PFSK-1 (cell line): ENCODE results near the gene CAMTA1.

Experiments used
- FOXP2 ChIP-seq: optimal IDR thresholded peaks from 2 replicates; pipeline ENCODE3; 2011; ENCODE audit warnings: borderline replicate concordance, control low read depth, inconsistent platforms; ENCODE audit not compliant: insufficient read depth; ENCODE audit errors: extremely low read length, extremely low read depth
- POLR2AphosphoS5 ChIP-seq: IDR thresholded peaks from 2 replicates; pipeline ENCODE4 v1.6.1; 2012; ENCODE audit warnings: low read depth, mild to moderate bottlenecking, control low read depth, low read length, moderate library complexity
- REST ChIP-seq, 2 experiments: IDR thresholded peaks; 2 replicates each; pipeline versions ENCODE4 v1.6.1 to v1.8.0; 2011 to 2012; ENCODE audit warnings: low read depth in 2 of 2, low read length in 2 of 2, control low read depth in 1 of 2, inconsistent platforms in 1 of 2, mild to moderate bottlenecking in 1 of 2, moderate library complexity in 1 of 2; ENCODE audit not compliant: insufficient read depth in 1 of 2
- SIN3A ChIP-seq: IDR thresholded peaks from 2 replicates; pipeline ENCODE4 v1.6.1; 2012; ENCODE audit warnings: mild to moderate bottlenecking, low read length, moderate library complexity, borderline replicate concordance; ENCODE audit not compliant: insufficient read depth
- TAF1 ChIP-seq: IDR thresholded peaks from 2 replicates; pipeline ENCODE4 v1.6.1; 2012; ENCODE audit warnings: low read length, control low read depth, borderline replicate concordance; ENCODE audit not compliant: insufficient read depth

CAMTA1 gene

GRCh38 chr1:7476402-7476801, 691.1 kb downstream of the CAMTA1 start:
- no peak for TF ChIP-seq REST (IDR thresholded peaks at IDR 0.05; ENCODE audit: insufficient read depth in 1 of 2, low read depth in 2 of 2, low read length in 2 of 2)
- TF ChIP-seq TAF1: no peak
- TF ChIP-seq SIN3A: no peak
- no peak for TF ChIP-seq POLR2AphosphoS5
- no peak for TF ChIP-seq FOXP2

DNA sequence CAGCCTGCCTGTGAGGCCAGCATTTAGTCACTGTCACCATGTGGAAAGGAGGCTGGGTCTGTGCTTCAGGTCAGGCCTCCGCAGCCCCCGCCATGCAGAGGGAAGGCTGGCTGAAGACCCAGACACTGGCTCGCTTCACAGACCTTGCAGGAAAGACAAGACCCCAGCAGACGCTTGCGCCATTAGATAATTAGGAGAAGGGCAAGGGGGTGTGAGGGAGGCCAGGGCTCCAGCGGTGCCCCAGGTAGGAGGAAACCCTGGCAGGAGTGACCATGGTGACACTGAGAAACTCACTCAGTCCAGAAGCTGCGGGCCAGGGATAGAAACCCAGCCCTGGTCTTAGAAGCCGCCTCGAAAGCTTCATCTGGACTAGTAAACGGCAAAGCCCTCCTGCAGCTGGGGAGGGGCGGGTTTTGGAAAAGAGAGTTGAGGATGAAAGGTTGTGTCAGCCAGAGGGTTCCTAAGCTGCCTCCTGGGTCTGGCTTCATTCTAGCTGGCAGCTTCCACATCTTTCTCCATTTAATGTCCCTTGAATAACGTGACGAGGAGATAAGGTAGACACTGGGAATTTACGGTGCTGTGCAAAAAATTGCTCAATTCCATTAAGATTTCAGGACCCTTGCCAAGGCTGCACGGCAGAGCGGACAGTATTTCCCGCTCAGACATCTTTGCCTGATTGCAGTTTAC, 691.8 kb downstream of the CAMTA1 start:
- no peak for TF ChIP-seq POLR2AphosphoS5
- TF ChIP-seq SIN3A: no peak
- TF ChIP-seq TAF1: no peak
- TF ChIP-seq REST (IDR thresholded peaks at IDR 0.05; ENCODE audit: insufficient read depth in 1 of 2, low read depth in 2 of 2, low read length in 2 of 2): no peak
- TF ChIP-seq FOXP2: no peak

DNA sequence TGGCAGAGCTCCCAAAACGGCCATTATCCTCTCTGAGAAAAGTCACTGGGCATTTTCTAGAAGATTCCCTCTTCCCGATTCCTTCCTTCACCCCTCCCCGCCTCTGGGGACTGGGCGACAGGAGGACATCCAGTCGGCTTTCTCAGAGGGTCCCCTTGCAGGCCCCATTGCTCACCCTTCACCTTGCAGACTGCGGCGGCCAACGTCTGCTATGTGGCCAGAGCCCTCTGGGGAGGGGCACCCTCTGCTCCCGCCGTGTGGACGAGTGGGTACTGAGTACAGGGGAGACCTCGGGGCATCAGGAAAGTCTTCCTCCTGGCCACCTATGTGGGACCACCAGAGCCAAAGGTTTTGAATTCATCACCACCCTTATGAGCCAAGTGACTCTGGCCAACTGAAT, 692.3 kb downstream of the CAMTA1 start:
- TF ChIP-seq POLR2AphosphoS5 (no peak), TAF1 (no peak), FOXP2 (no peak), SIN3A (no peak), REST (IDR thresholded peaks at IDR 0.05; ENCODE audit: insufficient read depth in 1 of 2, low read depth in 2 of 2, low read length in 2 of 2) (no peak)

- TF ChIP-seq POLR2AphosphoS5: no peak
- no peak for TF ChIP-seq FOXP2
- TF ChIP-seq TAF1: no peak
- no peak for TF ChIP-seq REST (IDR thresholded peaks at IDR 0.05; ENCODE audit: insufficient read depth in 1 of 2, low read depth in 2 of 2, low read length in 2 of 2)
- no peak for TF ChIP-seq SIN3A
Observed at GRCh38 chr1:7478142-7478790, 693.0 kb downstream of the CAMTA1 start.
